Caki2 (cell line): Measurements from ENCODE around the gene DHX38. TPM values are rescaled to one million over a fixed set of nuclear protein-coding genes. Genes with fewer than 3 reads are reported as not detected.

Experiments
- DNase-seq: peaks from one replicate; pipeline ENCODE4 v3.0.0-alpha.2; 2015; ENCODE audit warnings: low read depth
- in situ Hi-C: cut with HindIII; loops from 2 replicates; pipeline ENCODE4 v1.10.0; 2016; ENCODE audit warnings: low sequenced_read_pairs, low pct_unique_long_range_greater_than_20kb, mixed read lengths
- total RNA-seq: library from RNA; depleted of rRNA; stranded (reverse); fragments of >200 nt; shearing (Covaris generic); gene quantifications from 2 replicates; pipeline ENCODE4 v1.2.3, GENCODE V29; 2014; ENCODE audit warnings: low replicate concordance; rRNA removed

DHX38 gene
- total RNA-seq, 1 experiment from 2014 or later = 44.9 TPM

DNA sequence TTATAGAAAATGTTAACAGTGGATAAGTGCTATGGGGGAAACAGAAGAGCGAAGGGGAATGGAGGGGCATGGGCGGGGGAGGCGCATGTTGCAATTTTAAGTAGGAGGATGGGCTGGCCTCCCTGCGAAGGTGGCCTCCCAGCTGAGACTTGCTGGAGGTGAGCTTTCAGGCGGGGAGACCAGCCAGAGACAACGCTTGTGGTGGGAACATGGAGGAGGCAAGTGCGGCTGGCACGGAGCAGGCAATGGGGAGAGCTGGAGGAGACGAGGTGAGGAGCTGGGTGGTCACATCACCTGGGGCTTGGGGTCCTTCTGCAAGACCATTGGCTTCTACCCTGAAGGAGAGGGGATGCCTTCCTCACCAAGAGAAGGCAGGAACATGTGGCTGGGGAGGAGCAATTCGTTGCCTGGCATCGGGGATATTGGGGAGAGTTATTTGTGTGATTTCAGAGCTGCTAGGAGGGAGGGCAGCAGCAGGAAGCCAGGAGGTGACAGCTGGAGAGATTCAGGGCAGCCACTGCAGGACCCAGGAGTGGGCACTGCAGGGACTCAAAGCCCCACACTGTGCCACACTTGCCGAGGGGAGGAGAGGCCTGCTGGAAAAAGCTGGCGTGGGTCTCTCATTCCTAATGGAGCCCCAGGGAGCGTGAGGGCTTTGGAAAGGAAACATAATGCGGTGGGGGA lies 43.9 kb downstream of the DHX38 start:
- in situ Hi-C loops = no loop called here
- DNase-seq = no peak

DNA sequence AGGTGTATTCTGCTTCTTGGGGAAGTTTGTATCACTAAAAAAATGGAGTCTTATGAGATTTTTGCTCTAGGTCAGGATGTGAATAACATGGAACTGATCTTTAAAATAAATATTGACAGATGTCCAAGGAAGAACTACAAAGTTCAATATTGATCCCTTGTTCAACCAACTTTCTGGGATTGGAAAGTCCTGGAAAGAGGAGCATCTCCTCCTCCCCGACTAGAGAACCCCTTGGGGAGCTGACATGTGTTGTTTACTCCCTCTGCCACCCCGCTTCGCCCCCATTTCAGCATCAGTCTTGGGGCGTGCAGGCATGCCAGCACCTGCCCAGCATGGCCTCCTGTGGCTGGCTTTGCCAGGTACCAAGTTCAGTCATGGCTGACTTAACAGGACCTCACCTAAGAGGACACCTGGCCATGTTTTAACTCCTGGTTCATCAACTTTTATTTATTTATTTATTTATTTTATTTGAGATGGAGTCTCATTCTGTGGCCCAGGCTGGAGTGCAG lies 44.5 kb downstream of the DHX38 start:
- in situ Hi-C loops = no loop called here
- no peak for DNase-seq

- in situ Hi-C loops = no loop called here
- DNase-seq = no peak
Observed at GRCh38 chr16:72139908-72140307, 46.3 kb downstream of the DHX38 start.

GRCh38 chr16:72142476-72142875 lies 48.8 kb downstream of the DHX38 start:
- no peak for DNase-seq
- in situ Hi-C loops = no loop called here

DNA sequence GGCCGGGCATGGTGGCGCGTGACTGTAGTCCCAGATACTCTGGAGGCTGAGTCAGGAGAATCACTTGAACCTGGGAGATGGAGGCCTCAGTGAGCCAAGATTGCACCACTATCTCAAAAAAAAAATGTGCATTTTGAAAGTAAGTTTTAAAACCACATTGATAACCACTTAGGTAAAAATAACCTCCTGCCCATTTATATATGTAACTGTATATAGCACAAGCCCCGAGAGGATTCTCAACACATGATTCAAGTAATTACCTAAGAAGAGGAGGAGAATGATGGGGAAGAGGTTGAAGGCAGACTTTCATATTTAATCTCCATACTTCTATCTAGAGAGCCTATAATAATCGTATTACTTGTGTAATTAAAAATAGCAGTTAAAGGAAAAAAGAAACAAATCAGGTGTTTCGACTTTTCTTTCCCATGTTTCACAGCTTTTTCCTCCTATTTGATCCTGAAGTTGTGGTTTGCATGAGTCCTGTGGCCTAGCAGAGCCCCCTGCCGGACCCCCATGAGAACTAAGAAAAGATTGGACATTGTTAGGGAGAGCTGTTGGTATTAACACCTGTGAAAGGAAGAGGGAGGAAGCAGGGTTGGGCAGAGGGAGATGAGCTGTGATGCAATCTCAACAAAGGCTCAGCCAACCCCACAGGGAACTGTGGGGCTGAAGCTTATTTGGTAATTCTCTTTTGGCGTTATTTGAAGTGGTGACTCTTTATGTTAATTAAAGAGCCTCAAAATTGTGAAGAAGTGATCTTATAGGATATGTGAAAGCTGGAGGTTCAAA lies 56.2 kb downstream of the DHX38 start:
- no peak for DNase-seq
- in situ Hi-C loops = no loop called here

DNA sequence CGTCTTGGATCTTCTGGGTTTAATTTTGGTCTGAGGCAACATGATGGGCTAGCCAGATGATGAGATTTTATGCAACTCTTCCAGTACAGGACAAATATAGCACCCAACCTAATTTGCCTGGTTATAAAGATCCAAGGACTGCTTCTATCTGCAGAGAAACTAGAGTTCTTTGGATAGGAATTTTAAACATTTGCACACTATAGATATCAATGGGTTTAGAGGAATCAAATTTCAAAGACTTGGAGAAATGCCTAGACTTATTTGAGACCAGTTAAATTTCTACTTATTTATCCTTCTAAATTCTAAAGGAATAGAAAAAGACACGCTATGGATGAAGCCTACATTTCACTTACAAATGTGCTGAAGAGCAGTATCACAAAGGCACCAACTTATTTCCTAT lies 65.7 kb downstream of the DHX38 start:
- in situ Hi-C loops = no loop called here
- no peak for DNase-seq

- in situ Hi-C loops = no loop called here
- no peak for DNase-seq
Observed at GRCh38 chr16:72159801-72160200, 66.2 kb downstream of the DHX38 start.

DNA sequence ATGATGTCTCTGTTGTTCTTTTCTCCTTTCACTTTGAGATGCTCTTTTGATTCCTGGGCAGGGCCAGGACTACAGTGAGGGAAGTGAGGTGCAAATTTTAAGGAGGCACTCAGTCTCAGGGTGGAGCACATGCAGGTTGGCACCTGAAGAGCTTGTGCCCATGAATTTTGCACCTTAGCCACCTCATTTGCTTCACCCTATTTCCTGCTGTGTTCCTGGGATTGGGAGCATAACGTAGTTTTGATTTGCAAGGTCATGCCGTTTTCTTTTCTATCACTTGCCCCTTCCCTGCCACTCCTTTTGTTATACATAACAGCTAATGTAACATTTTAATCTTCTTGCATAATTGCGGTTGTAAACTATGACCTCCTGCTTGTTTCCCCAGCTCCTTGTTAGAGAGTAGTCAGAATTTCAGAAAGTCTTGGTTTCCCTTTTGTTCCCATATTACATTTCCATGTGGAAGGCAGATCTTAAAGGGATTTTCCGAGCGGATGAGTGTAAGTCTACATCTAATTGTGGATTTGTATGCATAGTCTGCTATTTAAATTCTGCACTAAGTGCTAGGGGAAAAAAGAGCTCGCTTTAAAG lies 68.6 kb downstream of the DHX38 start:
- in situ Hi-C loops = no loop called here
- no peak for DNase-seq

Other genes starting within 250 kb of the DHX38 start
- gene ATXN1L, start 247.9 kb upstream of the DHX38 start, total RNA-seq = 5.4 and 6.0 TPM in 2 replicates
- 11.4 and 16.1 TPM in 2 replicates for gene ZNF821, start 209.7 kb upstream of the DHX38 start, total RNA-seq
- gene IST1, start 198.3 kb upstream of the DHX38 start, total RNA-seq = 157 and 197 TPM in 2 replicates
- not detected in 2 replicates for gene PKD1L3, start 93.4 kb upstream of the DHX38 start, total RNA-seq
- 3.5 and 8.4 TPM in 2 replicates for gene DHODH, start 85.1 kb upstream of the DHX38 start, total RNA-seq
- not detected in 2 replicates for gene HP, start 39.3 kb upstream of the DHX38 start, total RNA-seq
- not detected in 2 replicates for gene HPR, start 30.6 kb upstream of the DHX38 start, total RNA-seq
- 12.9 and 14.3 TPM in 2 replicates for gene TXNL4B, start 227 bp upstream of the DHX38 start, total RNA-seq
- 1.5 and 3.4 TPM in 2 replicates for gene PMFBP1, start 78.3 kb downstream of the DHX38 start, total RNA-seq